ENCODE data around the gene PBRM1. TPM values are rescaled to one million over a fixed set of nuclear protein-coding genes. Genes with fewer than 3 reads are reported as not detected.
"Not testable (repeated sequence)": the region's sequence is repeated elsewhere in the genome, so short reads cannot be mapped to it uniquely, and the experiment has no call there.

The PBRM1 gene
- total RNA-seq, 1 donor from 2014 or later = 51.5 TPM

GRCh38 chr3:52528586-52529375 is 156.9 kb downstream of the PBRM1 start:
- H3K4me3 ChIP-seq (ENCODE audit: low read depth, low read length) = no peak overlapping the region
- DNase-seq (ENCODE audit: low read depth) = no peak
- TF ChIP-seq CTCF (conservative IDR thresholded peaks at IDR 0.05; ENCODE audit: low read depth, low read length) = no peak

- H3K4me3 ChIP-seq (ENCODE audit: low read depth, low read length) = no peak overlapping the region
- TF ChIP-seq CTCF (conservative IDR thresholded peaks at IDR 0.05; ENCODE audit: low read depth, low read length) = no peak
- no peak for DNase-seq (ENCODE audit: low read depth)
Measured at GRCh38 chr3:52527732-52528585, 157.8 kb downstream of the PBRM1 start.

GRCh38 chr3:52527039-52527731 is 158.5 kb downstream of the PBRM1 start:
- TF ChIP-seq CTCF (conservative IDR thresholded peaks at IDR 0.05; ENCODE audit: low read depth, low read length) = no peak
- no peak for DNase-seq (ENCODE audit: low read depth)
- H3K4me3 ChIP-seq (ENCODE audit: low read depth, low read length) = no peak overlapping the region

GRCh38 chr3:52526671-52527038 is 159.1 kb downstream of the PBRM1 start:
- not testable (repeated sequence) for DNase-seq (ENCODE audit: low read depth); H3K4me3 ChIP-seq (ENCODE audit: low read depth, low read length)

GRCh38 chr3:52525680-52526561 is 159.8 kb downstream of the PBRM1 start:
- TF ChIP-seq CTCF (conservative IDR thresholded peaks at IDR 0.05; ENCODE audit: low read depth, low read length) = no peak
- no peak for DNase-seq (ENCODE audit: low read depth)
- no peak overlapping the region for H3K4me3 ChIP-seq (ENCODE audit: low read depth, low read length)

GRCh38 chr3:52524752-52525679 is 160.7 kb downstream of the PBRM1 start:
- TF ChIP-seq CTCF (conservative IDR thresholded peaks at IDR 0.05; ENCODE audit: low read depth, low read length) = no peak
- no peak overlapping the region for H3K4me3 ChIP-seq (ENCODE audit: low read depth, low read length)
- no peak for DNase-seq (ENCODE audit: low read depth)
